H1 (cell line): ENCODE measurements around the gene GPBP1. TPM values are rescaled to one million over a fixed set of nuclear protein-coding genes. Genes with fewer than 3 reads are reported as not detected.

ENCODE experiments used
- CTCF ChIA-PET: fragments of 300-600 bp; sonication (Branson Sonifier 250); formaldehyde crosslinking; loops from one replicate; lab custom pipeline; 2021; ENCODE audit not compliant: partially characterized antibody; lab: Charles Lee
- POLR2A ChIA-PET: fragments of 300-600 bp; sonication (Branson Sonifier 250); formaldehyde crosslinking; loops from one replicate; lab custom pipeline; 2021; ENCODE audit warnings: inconsistent platforms; ENCODE audit not compliant: partially characterized antibody; lab: Charles Lee
- DNase-seq, 2 experiments: peaks; one replicate each; pipeline versions ENCODE4 v3.0.0 to v3.0.0-alpha.2; 2010 to 2022; ENCODE audit warnings: low spot score in 2 of 2, low read depth in 1 of 2, mixed read lengths in 1 of 2
- FAIRE-seq: peaks from 2 replicates; lab custom pipeline; 2011; peaks lifted over from hg19 to GRCh38; lab: Jason Lieb, UNC
- H2AFZ ChIP-seq: 2 replicates; pipeline ENCODE4 v1.8.1; 2012; ENCODE audit warnings: low read length, inconsistent platforms
- H2AK5ac ChIP-seq: 2 replicates; pipeline ENCODE4 v1.6.1; 2013; ENCODE audit warnings: low read depth, low read length
- H2BK120ac ChIP-seq: replicated peaks from 2 replicates; pipeline ENCODE3; 2013; ENCODE audit warnings: low read depth, low read length, inconsistent platforms
- H2BK12ac ChIP-seq: 2 replicates; pipeline ENCODE4 v1.6.1; 2013; ENCODE audit warnings: low read depth, low read length
- H2BK15ac ChIP-seq: 2 replicates; pipeline ENCODE4 v1.6.1; 2013; ENCODE audit warnings: low read length
- H2BK20ac ChIP-seq: 2 replicates; pipeline ENCODE4 v1.6.1; 2013; ENCODE audit warnings: low read length
- H2BK5ac ChIP-seq: 2 replicates; pipeline ENCODE4 v1.6.1; 2013; ENCODE audit warnings: low read depth, low read length
- H3K14ac ChIP-seq: 2 replicates; pipeline ENCODE4 v1.6.1; 2013; ENCODE audit warnings: inconsistent platforms; ENCODE audit not compliant: insufficient read length
- H3K18ac ChIP-seq: 2 replicates; pipeline ENCODE4 v1.6.1; 2013; ENCODE audit warnings: low read length; ENCODE audit errors: extremely low read depth
- H3K23ac ChIP-seq: 2 replicates; pipeline ENCODE4 v1.6.1; 2013; ENCODE audit warnings: inconsistent platforms; ENCODE audit not compliant: insufficient read length
- H3K23me2 ChIP-seq: 2 replicates; pipeline ENCODE4 v1.6.1; 2013; ENCODE audit warnings: low read depth, low read length
- H3K27ac ChIP-seq: 2 replicates; pipeline ENCODE4 v1.6.1; 2011; ENCODE audit warnings: low read depth, low read length, inconsistent platforms
- H3K27me3 ChIP-seq, 4 experiments: replicated peaks in 1 of 4; 1 replicate in 1 of 4; 2 replicates in 3 of 4; pipeline versions ENCODE4 v1.6.1 to v1.8.1; 2011 to 2013; ENCODE audit warnings: low read length in 3 of 4, mild to moderate bottlenecking in 3 of 4, inconsistent platforms in 2 of 4, mixed read lengths in 2 of 4, moderate library complexity in 1 of 4; ENCODE audit not compliant: control insufficient read depth in 3 of 4, insufficient read depth in 3 of 4; ENCODE audit errors: extremely low read depth in 1 of 4
- H3K36me3 ChIP-seq, 4 experiments: 2 replicates each; pipeline versions ENCODE4 v1.6.1 to v1.8.1; 2011 to 2013; ENCODE audit warnings: mild to moderate bottlenecking in 4 of 4, low read length in 3 of 4, moderate library complexity in 2 of 4, control low read depth in 1 of 4, inconsistent platforms in 1 of 4; ENCODE audit not compliant: insufficient read depth in 4 of 4, control insufficient read depth in 2 of 4
- H3K4ac ChIP-seq: replicated peaks from 2 replicates; pipeline ENCODE3; 2013; ENCODE audit warnings: low read length, low read depth, mixed read lengths, inconsistent platforms; ENCODE audit not compliant: insufficient read length
- H3K4me1 ChIP-seq, 4 experiments: replicated peaks in 1 of 4; 1 replicate in 1 of 4; 2 replicates in 3 of 4; pipeline versions ENCODE4 v1.6.1 to v1.8.1; 2011 to 2013; ENCODE audit warnings: low read length in 3 of 4, inconsistent platforms in 2 of 4, mixed read lengths in 1 of 4; ENCODE audit not compliant: insufficient read depth in 4 of 4, control insufficient read depth in 3 of 4
- H3K4me2 ChIP-seq, 2 experiments: 2 replicates each; pipeline versions ENCODE4 v1.6.1 to v1.8.1; 2011 to 2013; ENCODE audit warnings: low read depth in 2 of 2, low read length in 2 of 2, control low read depth in 1 of 2, inconsistent platforms in 1 of 2, mild to moderate bottlenecking in 1 of 2; ENCODE audit not compliant: insufficient read depth in 1 of 2
- H3K4me3 ChIP-seq, 4 experiments: fragments of 200-600, 300-600 bp in 1 of 4; sonication (generic), shearing (Covaris generic), sonication (Bioruptor Twin) in 1 of 4; 2 replicates each; pipeline versions ENCODE4 v1.5.1 to v1.8.1; 2011 to 2016; ENCODE audit warnings: low read length in 4 of 4, low read depth in 3 of 4, control low read depth in 2 of 4, inconsistent platforms in 2 of 4, mild to moderate bottlenecking in 2 of 4, mixed read lengths in 1 of 4, moderate library complexity in 1 of 4; ENCODE audit not compliant: insufficient read depth in 2 of 4; ENCODE audit errors: extremely low read depth in 1 of 4
- H3K56ac ChIP-seq: replicated peaks from 2 replicates; pipeline ENCODE3; 2013; ENCODE audit warnings: low read depth, mild to moderate bottlenecking, mixed read lengths, low read length, inconsistent platforms; ENCODE audit not compliant: insufficient read length
- H3K79me1 ChIP-seq: 2 replicates; pipeline ENCODE4 v1.6.1; 2013; ENCODE audit warnings: low read depth, low read length, control low read depth
- H3K79me2 ChIP-seq, 2 experiments: 2 replicates each; pipeline versions ENCODE4 v1.6.1 to v1.8.1; 2012 to 2013; ENCODE audit warnings: low read length in 2 of 2, mild to moderate bottlenecking in 2 of 2, inconsistent platforms in 1 of 2; ENCODE audit not compliant: insufficient read depth in 2 of 2, control insufficient read depth in 1 of 2
- H3K9ac ChIP-seq, 4 experiments: replicated peaks in 1 of 4; 1 replicate in 1 of 4; 2 replicates in 3 of 4; pipeline versions ENCODE4 v1.6.1 to v1.8.1; 2011 to 2013; ENCODE audit warnings: low read depth in 3 of 4, low read length in 3 of 4, control low read depth in 2 of 4, mild to moderate bottlenecking in 2 of 4, moderate library complexity in 2 of 4, inconsistent platforms in 1 of 4; ENCODE audit errors: extremely low read depth in 1 of 4
- H3K9me3 ChIP-seq, 2 experiments: 2 replicates each; pipeline versions ENCODE4 v1.6.1 to v1.8.1; 2012 to 2013; ENCODE audit warnings: mild to moderate bottlenecking in 2 of 2, moderate library complexity in 2 of 2, control low read depth in 1 of 2, inconsistent platforms in 1 of 2, low read depth in 1 of 2, low read length in 1 of 2, mixed read lengths in 1 of 2; ENCODE audit not compliant: insufficient read depth in 2 of 2
- H4K20me1 ChIP-seq, 2 experiments: replicated peaks in 1 of 2; 2 replicates each; pipeline versions ENCODE3 to v1.8.1; 2011 to 2013; ENCODE audit warnings: inconsistent platforms in 2 of 2, low read length in 2 of 2, mild to moderate bottlenecking in 1 of 2; ENCODE audit not compliant: insufficient read depth in 2 of 2, control insufficient read depth in 1 of 2
- H4K5ac ChIP-seq: 2 replicates; pipeline ENCODE4 v1.6.1; 2013; ENCODE audit warnings: low read length, low read depth, mixed read lengths, inconsistent platforms; ENCODE audit not compliant: insufficient read length
- H4K8ac ChIP-seq: 2 replicates; pipeline ENCODE4 v1.8.0; 2013; ENCODE audit warnings: mild to moderate bottlenecking, moderate library complexity, low read length, inconsistent platforms; ENCODE audit not compliant: insufficient read depth; ENCODE audit errors: extremely low read depth
- H4K91ac ChIP-seq: replicated peaks from 2 replicates; pipeline ENCODE3; 2013; ENCODE audit warnings: low read length, mixed read lengths, inconsistent platforms; ENCODE audit not compliant: insufficient read length
- EZH2 ChIP-seq: fragments of 200-600 bp; sonication (generic); IDR thresholded peaks from 2 replicates; pipeline ENCODE4 v1.7.1; 2012; ENCODE audit warnings: low read depth, mild to moderate bottlenecking, moderate library complexity, low read length, inconsistent platforms; ENCODE audit not compliant: severe bottlenecking
- NRF1 ChIP-seq: IDR thresholded peaks from 2 replicates; pipeline ENCODE4 v1.6.1; 2011; ENCODE audit warnings: mild to moderate bottlenecking, low read depth, low read length, improper control_type of control experiment
- SIRT6 ChIP-seq: IDR thresholded peaks from one replicate; pipeline ENCODE4 v1.7.1; 2012; ENCODE audit warnings: low read length, inconsistent platforms
- WGBS, 2 experiments: shearing (Covaris generic) in 1 of 2; methylation state at CpG; one replicate each; pipeline versions ENCODE4 v1.1.6 to v1.1.7; 2013 to 2015; ENCODE audit warnings: low lambda C conversion rate in 2 of 2, mixed read lengths in 2 of 2, inconsistent platforms in 1 of 2, low coverage in 1 of 2, missing lambda C conversion rate in 1 of 2; ENCODE audit not compliant: insufficient replicate concordance in 2 of 2, insufficient coverage in 1 of 2, insufficient read length in 1 of 2; ENCODE audit errors: extremely low coverage in 1 of 2, missing lambda C conversion rate in 1 of 2; 5-methylcytosine and 5-hydroxymethylcytosine counted together
- polyA plus RNA-seq, 7 experiments: library from polyadenylated mRNA; depleted of rRNA in 3 of 7; stranded (reverse) in 5 of 7; unstranded in 2 of 7; fragments of >200 nt in 5 of 7; fragments of 200-250 nt in 2 of 7; gene quantifications; 1 replicate in 5 of 7; 2 replicates in 1 of 7; 4 replicates in 1 of 7; pipeline versions ENCODE4 v1.2.1 to v1.2.3, GENCODE V29; 2011 to 2013; ENCODE audit warnings: missing spikeins in 2 of 7, mixed read lengths in 2 of 7
- total RNA-seq: library from RNA; stranded (reverse); fragmentation: NEBNext Ultra II Directional; extraction: Animal tissue kit (Norgen Biotek cat#: 25700); gene quantifications from 2 replicates; pipeline ENCODE4 v1.2.1, GENCODE V29; 2021

The GPBP1 gene
- total and polyA plus RNA-seq, 2 of the 8 experiments (the other 6 are each of a cell fraction or from before 2014, with no cell fraction given) = 29.2 to 108 TPM

DNA sequence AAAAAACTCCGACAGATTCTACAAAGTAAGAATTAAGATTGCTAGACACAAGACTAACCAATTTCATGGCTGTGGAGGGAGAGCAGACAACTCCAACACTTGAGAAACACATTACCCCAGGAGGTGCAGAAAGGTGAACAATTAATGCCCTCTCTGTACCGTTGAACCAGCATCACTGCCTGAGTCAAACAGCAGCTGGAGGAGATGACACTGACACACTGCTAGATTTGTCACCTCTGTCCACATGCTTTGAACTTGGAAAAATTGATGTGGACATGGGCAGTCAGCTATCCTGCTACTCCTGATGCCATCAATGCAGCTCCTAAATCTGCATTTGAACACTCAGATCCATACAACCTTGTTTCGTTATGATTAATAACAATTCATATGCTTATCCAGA lies 51.7 kb downstream of the GPBP1 start:
- no peak overlapping the region for H2BK20ac ChIP-seq
- H3K56ac ChIP-seq = no peak overlapping the region
- DNase-seq = no peak
- H3K4me2 ChIP-seq = no peak overlapping the region
- no peak overlapping the region for H4K91ac ChIP-seq
- no peak overlapping the region for H3K4me3 ChIP-seq
- peaks cover 12% of the 10 kb centered on the region; the same call in 1 of the 2 replicates for H3K79me1 ChIP-seq
- no peak overlapping the region for H3K9ac ChIP-seq
- H3K23me2 ChIP-seq = no peaks in the 10 kb centered on the region
- H3K9me3 ChIP-seq = no peaks in the 10 kb centered on the region
- no peak overlapping the region for H2BK12ac ChIP-seq
- no peaks in the 10 kb centered on the region for H3K27me3 ChIP-seq
- no peak overlapping the region for H3K27ac ChIP-seq
- POLR2A ChIA-PET = interaction anchor here (1.1 to 1.2 kb wide), 2 partner anchors 9 to 315 kb away, joined by 3 read pairs; no protein-coding TSS in a partner anchor
- H2AFZ ChIP-seq = no peak overlapping the region
- H3K23ac ChIP-seq = no peak overlapping the region
- no peak overlapping the region for H4K5ac ChIP-seq
- no peak overlapping the region for H3K4ac ChIP-seq
- no peak overlapping the region for H2BK15ac ChIP-seq
- H4K8ac ChIP-seq = no peak overlapping the region
- H3K14ac ChIP-seq = no peak overlapping the region
- H2BK120ac ChIP-seq = no peak overlapping the region
- H4K20me1 ChIP-seq = peaks cover 6 to 18% of the 10 kb centered on the region in 2 experiments
- CTCF ChIA-PET = no interaction called here
- no peak overlapping the region for H2BK5ac ChIP-seq
- H3K18ac ChIP-seq = no peak overlapping the region
- TF ChIP-seq NRF1 (no peak), SIRT6 (no peak), EZH2 (no peak)
- H3K36me3 ChIP-seq = peaks cover 0 to 15% (median 2%) of the 10 kb centered on the region in 4 experiments; a peak in 3 of 8 replicates
- FAIRE-seq = no peak
- no peak overlapping the region for H2AK5ac ChIP-seq
- H3K79me2 ChIP-seq = peaks cover 6 to 89% of the 10 kb centered on the region in 2 experiments; a peak in 3 of 4 replicates
- H3K4me1 ChIP-seq = no peaks in the 10 kb centered on the region
- WGBS, 2 experiments = 87% methylated on average over 3 of the region's 3 CpGs; no CpG with 5 or more reads in 1 of the 2 experiments
